RPMI8226 (cell line): ENCODE measurements around the gene KCNQ1.

ENCODE experiments used
- DNase-seq: peaks from one replicate; pipeline ENCODE4 v3.0.0-alpha.2; 2015

The KCNQ1 gene

DNA sequence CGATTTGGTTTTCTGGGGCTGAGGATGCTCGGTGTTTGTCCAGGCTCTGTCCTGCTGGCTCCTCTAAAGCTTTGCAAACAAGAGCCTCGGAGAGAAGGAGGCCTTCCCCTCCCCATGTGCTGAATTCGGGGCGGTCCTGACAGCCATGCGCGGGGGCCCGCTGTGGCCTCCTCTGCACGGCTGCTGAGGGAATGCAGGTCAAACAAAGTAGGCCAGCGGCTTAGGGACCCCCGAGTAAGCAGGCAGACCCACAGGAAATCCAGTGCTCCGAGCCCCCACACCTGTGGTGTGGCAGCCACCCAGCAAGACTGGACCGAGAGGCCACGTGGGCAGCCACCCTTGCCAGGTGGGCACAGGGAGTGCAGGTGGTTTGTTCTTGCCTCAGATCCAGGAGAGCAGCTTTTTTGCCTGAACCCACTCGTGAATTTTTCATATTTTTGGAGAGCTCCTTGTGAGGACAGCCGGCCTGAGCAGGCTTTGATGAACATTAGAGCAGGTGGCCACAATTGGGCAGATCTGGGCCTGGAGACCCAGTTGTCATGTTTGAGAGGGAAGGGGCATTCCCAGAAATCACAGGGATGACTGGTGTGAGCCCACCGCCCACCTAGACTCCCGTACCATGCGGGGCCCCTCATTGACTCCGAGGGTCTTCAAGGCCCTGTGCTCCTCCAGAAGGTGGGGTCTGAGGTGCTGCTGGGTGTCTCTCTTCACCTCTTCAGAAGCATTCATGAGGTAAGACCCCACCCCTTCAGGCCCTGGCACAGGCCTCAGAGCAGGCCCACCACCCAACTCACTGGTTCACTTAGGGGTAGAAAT is 298.0 kb downstream of the KCNQ1 start:
- DNase-seq: no peak

GRCh38 chr11:2743427-2744110 is 298.8 kb downstream of the KCNQ1 start:
- DNase-seq: no peak

GRCh38 chr11:2744166-2744565 is 299.4 kb downstream of the KCNQ1 start:
- no peak for DNase-seq

DNA sequence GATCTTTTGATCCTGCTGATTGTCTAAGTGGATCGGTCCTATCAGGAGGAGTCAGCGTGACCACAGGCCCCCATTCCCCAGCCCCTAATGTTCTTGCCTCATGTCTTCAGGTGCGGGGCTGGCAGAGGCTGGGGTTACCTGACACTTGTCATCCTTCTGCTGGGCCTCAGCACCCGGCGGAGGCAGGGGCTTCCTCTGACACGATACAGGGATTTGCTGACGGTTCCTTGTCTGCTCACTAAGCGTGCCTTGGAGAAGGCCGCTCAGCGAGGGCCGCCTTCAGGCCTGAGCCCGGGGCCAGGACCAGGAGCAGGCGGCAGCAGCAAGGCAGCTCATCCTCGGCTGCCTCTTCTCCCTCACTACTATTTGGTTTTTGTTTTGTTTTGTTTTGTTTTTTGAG is 300.7 kb downstream of the KCNQ1 start:
- no peak for DNase-seq

- DNase-seq: no peak
These were observed 301.8 kb downstream of the KCNQ1 start for GRCh38 chr11:2746401-2747247.

GRCh38 chr11:2747248-2748027 is 302.6 kb downstream of the KCNQ1 start:
- no peak for DNase-seq

- no peak for DNase-seq
These were observed 303.4 kb downstream of the KCNQ1 start for GRCh38 chr11:2748061-2748813.

GRCh38 chr11:2748814-2749554 is 304.2 kb downstream of the KCNQ1 start:
- DNase-seq: no peak

GRCh38 chr11:2750101-2750681 is 305.4 kb downstream of the KCNQ1 start:
- no peak for DNase-seq

DNA sequence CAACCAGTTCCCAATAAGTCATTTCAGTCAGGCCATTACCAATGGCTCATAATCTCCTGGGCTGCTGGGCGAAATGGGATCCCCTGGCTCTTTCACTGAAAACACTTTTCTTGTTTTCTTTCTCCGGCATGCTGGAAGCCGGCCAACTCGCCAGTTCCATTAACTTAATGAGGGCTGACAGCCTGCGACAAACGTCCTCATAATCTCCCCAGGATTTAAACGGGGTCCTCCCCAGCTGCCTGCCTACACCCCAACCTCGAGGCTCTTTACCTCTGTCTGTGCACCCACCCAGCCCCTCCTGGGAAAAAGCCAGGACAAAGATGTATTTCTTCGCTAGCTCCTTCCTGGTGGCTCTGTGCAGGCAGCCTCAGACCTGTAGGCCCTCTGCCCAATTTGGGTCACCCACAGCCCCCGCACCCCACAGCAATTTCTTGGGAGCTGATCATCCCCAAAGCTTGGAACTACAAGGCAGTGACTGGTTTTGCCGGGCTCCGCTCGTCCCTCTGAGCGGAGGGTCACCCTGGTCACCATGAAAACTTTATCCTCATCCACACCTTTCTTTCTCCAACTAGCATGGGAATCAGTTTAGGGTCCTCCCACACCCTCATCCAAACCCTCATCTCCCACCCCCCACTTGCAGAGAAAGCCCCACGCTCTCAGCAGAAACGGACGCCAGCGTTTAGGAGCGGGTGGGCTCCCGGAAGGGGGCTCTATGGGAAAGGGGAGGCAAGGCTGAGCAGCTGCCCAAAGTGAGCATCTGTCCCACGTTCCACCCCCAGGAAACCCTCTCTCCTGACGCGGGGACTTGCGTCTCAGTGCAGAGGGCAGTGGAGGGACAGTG is 306.1 kb downstream of the KCNQ1 start:
- DNase-seq: no peak

- no peak for DNase-seq
These were observed 306.9 kb downstream of the KCNQ1 start for GRCh38 chr11:2751523-2752203.

- no peak for DNase-seq
These were observed 307.5 kb downstream of the KCNQ1 start for GRCh38 chr11:2752204-2752770.

DNA sequence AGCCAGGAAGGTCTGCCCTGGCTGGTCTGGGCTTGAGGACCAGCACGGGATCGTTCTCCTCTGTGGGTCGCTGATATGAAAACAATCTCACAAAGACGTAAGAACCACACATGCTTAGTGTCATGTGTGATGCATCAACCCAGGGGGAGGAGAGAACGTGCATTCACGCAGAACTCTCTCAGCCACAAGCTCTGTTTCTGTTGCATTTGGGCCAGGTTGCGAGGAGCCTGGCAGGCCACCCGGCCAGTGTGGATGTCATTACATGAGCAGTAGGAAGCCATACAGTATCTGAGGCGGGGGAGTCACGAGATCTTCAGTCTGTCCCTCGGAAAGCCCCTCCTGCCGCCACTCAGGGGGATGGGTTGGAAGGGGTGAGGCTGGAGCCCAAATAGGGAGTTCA is 308.1 kb downstream of the KCNQ1 start:
- DNase-seq: no peak

- DNase-seq: no peak
These were observed 309.2 kb downstream of the KCNQ1 start for GRCh38 chr11:2754008-2754407.

GRCh38 chr11:2755071-2755470 is 310.3 kb downstream of the KCNQ1 start:
- no peak for DNase-seq

- no peak for DNase-seq
These were observed 313.9 kb downstream of the KCNQ1 start for GRCh38 chr11:2758751-2759150.

DNA sequence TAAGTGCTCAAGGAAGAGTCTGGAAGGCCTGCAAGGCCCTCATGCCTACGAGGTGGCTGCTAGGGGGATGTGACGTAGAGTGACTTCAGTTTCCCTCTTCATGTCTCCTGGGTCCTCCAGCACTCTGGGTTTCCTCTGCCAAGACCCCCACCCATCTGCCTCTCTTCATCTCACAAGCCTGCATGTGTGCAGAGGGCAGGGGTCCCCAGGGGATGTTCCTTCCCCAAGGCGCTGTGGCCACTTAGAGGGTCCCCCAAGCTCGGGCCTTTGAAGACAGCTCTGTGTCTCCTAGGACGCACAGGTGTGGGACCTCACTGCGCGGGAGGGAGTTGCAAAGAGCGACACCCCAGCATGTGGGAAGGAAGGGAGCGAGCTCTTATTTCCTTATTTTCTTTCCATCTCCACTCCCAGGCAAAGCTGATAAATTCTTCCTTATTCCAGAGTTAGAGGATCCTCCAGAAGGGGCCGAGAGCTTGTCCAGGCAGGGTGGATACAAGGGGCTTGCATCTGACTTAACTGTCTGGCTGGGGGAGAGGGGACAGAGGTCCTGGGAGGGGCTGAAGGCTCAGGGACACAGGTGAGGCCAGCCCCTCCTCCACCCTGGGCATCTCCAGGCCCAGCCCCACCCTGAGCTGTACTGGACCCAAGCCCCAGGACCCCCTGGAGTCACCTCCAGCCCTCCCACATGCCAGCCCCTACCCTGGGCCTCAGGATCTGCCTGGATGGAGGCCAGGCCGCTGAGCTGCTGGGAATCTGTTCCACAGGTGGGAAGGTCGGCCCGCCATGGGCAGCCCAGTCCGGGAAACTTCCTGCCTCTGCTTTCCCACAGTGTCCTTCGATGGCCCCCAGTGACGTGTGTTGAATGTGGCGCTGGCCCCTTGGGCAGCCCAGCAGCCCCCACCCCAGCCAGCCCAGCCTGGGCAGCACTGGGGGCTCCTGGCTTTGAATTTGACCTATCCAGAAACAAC is 314.7 kb downstream of the KCNQ1 start:
- DNase-seq: no peak
